ENCODE results near the gene DYNC2I2.
"Not testable (repeated sequence)": the region's sequence is repeated elsewhere in the genome, so short reads cannot be mapped to it uniquely, and the experiment has no call there.

DYNC2I2 gene

DNA sequence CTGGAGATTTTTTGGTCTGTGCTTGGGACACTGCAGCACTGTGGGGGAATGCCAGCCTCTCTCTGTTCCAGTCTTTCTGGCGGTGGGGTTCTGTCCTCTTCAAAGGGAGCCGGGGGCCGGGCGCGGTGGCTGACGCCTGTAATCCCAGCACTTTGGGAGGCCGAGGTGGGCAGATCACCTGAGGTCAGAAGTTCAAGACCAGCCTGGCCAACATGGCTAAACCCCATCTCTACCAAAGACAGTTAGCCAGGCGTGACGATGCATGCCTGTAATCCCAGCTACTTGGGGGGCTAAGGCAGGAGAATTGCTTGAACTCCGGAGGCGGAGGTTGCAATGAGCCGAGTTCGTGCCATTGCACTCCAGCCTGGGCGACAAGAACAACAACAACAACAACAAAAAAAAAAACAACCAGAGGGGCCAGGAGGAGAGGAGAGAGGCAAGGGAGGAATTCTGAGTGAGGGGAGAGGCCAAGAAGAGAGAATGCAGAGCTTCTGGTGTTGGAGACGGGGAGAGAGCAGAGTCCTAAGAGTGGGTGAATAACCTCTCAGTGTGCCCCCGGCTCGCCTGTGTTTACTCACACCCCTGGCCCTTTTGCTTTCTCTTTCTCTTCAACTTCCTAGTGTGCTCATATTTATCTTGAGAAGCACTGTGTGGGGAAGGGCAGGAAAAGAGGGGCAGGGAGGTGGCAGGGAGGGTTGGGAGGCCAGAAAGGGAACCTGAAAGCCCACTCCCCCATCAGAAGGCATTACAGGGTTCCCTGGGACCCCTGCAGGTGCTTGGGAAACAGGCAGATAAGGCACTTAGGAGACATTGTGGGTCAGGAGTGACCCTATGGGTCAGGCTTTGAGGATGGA lies 29.2 kb upstream of the DYNC2I2 start:
- peak in 1 of 4 experiments; percentile 25 for DNase-seq

DNA sequence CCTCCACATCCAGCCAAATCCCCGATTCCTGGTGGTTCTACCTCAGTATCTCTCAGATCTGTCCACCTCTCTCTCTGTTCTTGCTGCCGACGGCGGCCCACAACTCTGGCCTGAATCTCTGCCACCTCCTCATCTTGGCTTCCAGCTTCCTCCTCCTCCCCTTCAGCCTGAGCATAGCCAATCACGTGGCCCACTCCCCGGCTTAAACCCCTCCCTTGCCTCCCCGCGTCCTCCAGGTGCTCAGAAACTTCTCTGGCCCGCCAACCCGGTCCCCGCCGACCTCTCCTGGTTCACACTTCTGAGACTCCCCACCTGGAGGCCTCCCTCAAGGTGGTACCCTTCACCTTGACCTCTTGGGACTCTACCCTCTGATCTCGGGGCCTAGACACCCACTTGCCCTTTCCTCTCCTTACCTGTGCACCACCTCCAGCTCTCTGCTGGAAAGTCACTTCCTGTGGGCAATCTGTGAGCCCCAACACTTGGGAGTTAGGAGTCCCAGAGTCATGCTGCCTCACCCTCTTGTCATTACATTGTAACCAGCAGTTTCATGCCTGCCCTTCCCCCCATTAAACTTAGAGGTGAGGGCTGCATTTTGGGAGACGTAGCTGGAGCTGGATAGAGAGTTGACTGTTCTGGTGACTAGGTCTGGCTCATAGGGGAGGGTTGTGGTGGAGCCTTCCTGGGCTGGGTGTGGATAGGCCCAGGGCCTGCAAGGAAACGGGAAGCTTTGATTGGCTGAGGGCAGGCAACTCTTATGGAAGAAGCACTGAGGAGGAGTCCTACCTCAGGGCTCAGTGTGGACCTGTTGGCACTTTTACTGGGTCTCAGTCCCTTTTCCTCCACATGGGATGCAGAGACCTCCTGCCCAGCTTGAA lies 27.9 kb upstream of the DYNC2I2 start:
- peak; percentile 45 to 62 (median 48) for DNase-seq

DNA sequence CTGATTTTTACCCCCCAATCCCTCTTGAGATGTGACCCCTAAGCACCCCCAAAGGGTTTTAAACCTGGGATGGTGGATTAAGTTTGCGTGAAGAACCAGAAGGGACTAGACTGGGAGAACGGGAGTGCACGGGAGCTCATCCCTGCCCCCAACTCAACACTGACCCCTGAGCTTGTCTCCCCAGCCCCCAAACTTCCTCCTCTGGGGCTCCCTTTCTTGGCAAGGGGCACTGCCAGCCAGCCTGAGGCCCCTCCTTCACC lies 27.3 kb upstream of the DYNC2I2 start:
- no peak for DNase-seq

DNA sequence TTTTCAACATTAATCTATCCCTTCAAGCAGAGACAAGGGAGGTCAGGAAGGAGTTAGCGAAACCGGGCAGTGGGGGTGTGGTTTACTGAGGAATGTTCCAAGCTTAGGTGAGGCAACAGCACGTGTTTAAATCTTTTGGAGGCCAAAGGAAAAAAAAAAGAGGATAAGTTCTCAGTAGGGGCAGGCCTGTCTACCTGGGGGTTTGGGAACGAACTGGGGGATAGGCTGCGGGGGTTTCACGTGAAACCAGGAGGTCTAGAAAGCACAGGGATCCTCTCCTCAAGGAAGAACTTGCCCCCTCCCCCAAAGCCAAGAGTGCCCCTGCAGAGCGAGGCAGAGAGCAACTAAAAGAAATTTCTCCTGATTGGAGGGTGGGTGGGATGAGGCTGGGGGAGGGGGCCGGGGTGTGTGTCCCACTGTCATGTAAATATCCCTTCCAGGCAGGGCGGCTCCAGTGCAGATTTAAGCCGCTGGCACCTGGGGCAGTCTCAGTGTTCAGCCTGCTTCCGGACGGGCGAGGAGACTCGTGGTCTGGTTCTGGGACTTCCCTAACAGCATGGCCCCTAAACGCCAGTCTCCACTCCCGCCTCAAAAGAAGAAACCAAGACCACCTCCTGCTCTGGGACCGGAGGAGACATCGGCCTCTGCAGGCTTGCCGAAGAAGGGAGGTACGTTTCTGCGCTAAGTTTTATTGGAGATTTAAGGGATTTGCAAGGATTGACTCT lies 26.9 kb upstream of the DYNC2I2 start:
- DNase-seq: no peak

DNA sequence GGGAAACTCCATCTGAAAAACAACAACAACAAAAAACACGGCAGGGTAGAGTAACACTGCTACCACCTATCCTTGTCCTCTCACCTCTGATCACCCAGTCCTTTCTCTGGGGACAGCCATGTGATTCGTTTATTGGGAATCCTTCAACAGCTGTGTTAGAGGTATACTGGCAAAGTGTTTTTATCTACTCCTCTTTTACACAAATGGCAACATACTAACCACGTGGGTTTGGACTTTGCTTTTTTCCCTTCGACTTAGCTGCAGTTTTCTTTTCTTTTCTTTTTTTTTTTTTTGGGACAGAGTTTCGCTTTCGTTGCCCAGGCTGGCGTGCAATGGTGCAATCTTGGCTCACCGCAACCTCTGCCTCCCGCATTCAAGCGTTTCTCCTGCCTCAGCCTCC lies 21.1 kb upstream of the DYNC2I2 start:
- no peak for DNase-seq

DNA sequence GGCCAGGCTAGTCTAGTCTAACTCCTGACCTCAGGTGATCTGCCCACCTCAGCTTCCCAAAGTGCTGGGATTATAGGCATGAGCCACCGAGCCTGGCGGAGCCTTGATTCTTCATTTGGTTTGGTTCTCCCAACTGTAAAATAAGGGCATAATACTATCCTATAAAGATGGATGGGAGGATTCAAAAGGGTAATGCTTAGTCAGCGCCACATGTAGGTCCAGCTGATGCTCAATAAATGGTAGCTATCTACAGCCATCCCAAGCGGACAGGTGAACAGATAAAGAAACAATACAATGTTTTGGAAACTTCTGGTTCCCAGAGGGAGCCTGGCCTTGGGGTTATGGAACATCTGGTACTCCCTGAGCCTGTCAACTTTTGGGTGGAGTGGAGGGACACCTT lies 18.7 kb upstream of the DYNC2I2 start:
- no peak for DNase-seq

DNA sequence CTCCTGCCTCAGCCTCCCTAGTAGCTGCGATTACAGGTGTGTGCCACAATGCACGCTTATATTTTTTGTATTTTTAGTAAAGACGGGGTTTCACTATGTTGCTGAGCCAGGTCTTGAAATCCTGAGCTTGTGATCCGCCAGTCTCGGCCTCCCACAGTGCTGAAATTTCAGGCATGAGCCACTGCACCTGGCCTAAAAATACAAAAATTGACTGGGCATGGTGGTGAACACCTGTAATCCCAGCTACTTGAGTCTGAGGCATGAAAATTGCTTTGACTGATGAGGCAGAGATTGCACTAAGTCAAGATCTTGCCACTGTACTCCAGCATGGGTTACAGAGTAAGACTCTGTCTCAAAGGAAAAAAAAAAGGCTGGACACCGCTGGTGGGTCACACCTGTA lies 13.1 kb upstream of the DYNC2I2 start:
- no peak for DNase-seq

DNA sequence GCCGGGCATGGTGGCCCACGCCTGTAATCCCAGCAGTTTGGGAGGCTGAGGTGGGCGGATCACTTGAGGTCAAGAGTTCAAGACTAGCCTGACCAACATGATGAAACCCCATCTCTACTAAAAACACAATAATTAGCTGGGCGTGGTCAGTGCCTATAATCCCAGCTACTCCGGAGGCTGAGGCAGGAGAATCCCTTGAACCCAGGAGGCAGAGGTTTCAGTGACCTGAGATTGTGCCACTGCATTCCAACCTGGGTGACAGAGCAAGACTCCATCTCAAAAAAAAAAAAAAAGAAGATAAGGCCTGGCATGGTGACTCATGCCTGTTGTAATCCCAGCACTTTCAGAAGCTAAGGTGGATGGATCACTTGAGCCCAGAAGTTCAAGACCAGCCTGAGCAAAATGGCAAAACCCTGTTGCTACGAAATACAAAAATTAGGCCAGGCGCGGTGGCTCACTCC lies 9.9 kb upstream of the DYNC2I2 start:
- not testable (repeated sequence) for DNase-seq

DNA sequence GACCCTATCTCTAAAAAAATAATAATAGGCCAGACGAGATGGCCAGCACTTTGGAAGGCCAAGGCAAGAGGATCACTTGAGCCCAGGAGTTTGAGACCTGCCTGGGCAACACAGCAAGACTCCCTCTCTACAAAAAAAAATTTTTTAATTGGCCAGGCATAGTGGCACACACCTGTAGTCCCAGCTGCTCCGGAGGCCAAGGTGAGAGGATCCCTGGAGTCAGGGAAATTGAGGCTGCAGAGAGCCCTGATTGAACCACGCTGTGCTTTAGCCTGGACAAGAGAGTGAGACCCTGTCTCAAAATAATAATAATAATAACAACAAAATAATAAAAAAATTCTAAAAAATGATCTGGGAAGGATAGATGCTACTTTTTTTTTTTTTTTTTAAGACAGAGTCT lies 1.1 kb upstream of the DYNC2I2 start:
- DNase-seq: no peak

DNA sequence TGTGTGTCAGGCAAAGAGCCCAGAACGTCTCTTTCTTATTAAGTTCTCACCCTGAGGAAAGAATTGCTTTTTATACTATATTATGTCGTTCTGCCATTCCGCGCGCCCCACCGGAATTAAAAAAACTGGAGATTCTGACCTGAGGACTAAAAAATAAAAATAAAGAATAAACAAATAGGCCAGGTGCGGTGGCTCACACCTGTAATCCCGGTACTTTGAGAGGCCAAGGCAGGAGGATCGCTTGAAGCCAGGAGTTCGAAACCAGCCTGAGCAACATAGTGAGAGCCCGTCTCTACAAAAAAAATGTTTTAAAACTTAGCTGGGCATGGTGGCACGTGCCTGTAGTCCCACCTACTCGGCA lies 677 bp upstream of the DYNC2I2 start:
- no peak for DNase-seq

DNA sequence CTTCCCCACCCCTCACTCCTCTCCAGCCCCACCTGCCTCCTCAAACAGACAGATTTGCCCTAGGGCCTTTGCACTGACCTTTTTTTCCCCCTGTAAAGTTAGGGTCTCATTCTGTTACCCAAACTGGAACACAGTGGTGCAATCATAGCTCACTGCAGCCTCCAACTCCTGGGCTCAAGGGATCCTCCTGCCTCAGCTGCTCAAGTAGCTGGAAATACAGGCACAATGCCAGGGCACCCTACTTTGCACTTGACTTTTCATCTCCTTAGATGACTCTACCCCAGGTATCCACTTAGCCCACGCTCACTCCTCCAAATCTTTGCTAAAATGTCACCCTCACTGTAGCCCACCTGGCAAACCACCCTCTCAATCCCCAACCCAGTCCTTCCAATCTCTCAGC lies 2.2 kb downstream of the DYNC2I2 start:
- DNase-seq: no peak

DNA sequence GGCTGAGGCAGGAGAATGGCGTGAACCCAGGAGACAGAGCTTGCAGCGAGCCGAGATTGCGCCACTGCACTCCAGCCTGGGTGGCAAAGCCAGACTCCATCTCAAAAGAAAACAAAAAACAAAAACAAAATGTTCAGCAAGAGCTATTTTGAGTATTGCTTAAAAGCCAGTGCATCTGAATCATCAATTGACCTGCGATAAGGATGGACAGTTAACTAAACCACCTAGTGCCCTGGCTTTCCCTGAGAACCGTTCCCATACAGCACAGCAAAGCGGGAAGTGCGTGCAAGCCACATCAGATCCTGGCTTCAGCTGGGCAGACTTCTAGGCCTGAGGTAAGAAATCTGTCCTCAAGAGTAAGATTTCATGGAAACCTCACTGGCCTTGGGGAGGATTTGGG lies 2.7 kb downstream of the DYNC2I2 start:
- DNase-seq: no peak

DNA sequence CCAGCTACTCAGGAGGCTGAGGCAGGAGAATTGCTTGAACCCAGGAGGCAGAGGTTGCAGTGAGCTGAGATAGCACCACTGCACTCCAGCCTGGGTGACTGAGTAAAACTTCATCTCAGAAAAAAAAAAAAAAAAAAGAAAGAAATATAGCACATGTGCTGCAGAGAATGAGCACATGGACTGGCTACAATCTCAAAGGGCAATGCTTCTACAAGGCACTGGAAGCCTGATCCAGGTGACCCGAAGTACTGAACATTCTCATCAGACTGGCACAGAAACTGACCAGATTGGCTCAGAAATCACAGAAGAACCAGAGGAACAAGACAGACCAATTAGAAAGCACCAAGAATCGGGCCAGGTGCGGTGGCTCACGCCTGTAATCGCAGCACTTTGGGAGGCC lies 4.8 kb downstream of the DYNC2I2 start:
- no peak for DNase-seq

DNA sequence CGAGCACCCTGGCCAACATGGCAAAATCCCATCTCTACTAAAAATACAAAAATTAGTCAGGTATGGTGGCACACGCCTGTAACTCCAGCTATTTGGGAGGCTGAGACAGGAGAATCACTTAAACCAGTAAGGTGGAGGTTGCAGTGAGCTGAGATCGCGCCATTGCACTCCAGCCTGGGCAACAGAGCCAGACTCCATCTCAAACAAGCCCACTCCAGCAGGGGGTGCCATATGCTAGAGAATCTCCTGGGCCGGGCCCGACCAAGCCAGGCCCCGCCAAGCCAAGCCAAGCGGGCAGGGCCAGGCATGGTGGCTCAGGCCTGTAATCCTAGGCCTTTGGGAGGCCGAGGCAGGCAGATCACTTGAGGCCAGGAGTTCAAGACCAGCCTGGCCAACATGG lies 8.4 kb downstream of the DYNC2I2 start:
- DNase-seq: peak; percentile 29 to 59 (median 44)

DNA sequence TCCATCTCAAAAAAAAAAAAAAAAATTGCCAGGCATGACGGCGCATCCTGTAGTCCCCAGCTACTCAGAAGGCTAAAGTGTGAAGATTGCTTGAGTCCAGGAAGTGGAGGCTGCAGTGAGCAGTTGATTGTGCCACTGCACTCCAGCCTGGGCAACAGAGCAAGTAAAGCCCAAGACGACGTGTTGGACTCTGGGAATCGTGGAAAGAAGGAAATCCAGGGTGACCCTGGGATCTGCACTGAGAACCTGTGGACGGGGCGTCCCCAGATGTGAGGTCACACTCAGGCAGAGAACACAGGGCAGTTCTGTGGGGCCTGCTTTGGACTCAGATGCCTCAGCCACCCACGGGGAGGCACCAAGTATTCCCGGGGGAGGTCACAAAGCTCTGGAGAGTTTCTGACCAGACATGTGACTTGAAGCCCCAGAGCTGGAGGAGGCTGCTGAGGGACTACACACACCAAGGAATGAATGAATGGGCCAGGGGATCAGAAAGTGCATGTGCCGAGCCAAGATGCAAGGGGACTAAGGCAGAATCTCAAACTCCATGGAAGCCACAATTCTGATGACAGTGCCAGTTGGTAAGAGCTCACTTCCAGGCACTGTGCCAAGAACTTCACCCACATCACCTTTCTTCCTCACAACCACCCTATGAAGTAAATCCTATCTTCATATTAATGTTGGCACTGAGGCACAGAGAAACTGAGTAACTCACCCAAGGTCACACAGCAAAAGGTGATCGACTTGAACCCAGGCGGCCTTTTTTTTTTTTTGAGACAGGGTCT lies 12.9 kb downstream of the DYNC2I2 start:
- DNase-seq: no peak

DNA sequence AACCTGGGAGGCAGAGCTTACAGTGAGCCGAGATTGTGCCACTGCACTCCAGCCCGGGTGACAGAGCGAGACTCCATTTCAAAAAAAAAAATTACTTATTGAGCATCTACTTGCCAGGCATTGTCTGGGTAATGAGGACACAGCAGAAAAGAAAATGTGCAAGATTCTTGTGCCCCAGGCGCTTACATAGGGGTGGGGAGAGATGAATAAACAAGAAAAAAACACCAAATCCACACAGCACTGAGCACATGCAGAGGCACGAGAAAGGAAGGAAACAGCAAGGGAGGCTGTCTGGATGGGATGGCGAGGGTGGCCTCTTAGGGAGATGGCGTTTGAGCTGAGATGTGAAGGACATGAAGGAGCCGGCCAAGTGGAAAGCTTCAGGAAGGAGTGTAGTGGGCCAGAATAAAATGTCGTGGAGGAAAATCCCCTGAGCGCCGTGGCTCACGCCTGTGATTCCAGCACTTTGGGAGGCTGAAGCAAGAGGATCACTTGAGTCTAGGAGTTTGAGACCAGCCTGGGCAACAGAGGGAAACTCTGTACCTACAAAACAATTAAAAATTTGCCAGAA lies 13.9 kb downstream of the DYNC2I2 start:
- no peak for DNase-seq

DNA sequence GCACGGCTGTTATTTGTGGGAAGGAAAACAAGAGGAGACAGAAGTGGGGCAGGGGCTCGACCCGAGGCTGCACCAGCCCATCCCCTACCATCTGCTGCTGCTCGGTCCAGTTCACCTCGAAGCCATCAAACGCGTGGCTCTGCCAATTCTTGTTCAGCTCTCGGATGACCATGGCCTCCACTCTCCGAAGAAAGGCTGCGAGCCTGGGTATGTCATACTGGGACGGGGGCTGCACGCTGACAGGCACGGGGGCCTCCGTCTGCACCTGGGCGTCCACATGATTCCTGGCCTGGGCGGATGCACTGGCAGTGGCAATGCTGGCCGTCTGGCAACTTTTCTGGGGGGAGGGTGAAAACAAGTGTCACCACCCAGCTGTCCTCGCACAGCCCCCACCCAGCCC lies 16.0 kb downstream of the DYNC2I2 start:
- no peak for DNase-seq

DNA sequence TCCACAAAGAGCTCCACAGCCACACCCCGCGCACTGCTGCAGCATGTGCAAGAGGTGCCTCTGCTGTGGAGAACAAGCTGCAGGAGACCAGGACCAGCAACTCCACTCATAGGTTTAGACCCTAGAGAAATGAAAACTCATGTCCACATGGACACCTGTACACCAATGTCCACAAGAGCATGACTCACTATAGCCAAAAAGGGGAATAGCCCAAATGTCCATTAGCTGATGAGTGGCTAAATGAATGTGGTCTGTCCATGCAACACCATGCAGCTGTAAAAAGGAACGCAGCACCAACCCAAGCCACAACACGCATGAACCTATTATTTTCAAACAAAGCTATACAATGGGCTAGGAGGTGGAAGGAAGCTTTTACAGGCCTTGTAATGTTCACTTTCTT lies 18.1 kb downstream of the DYNC2I2 start:
- no peak for DNase-seq

DNA sequence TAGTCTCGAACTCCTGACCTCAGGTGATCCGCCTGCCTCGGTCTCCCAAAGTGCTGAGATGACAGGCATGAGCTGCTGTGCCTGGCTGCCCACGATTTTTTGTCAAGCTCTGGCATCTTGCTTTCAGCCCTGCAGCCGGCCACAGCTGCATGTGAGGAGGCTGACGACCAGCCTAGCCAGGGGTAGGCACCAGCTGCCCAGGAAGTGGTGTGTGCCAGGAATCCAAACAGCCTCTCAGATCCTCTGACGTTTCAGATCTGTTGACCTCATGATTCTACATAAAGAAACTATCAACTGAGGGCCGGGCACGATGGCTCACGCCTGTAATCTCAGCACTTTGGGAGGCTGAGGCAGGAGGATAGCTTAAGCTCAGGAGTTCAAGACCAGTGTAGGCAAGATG lies 19.0 kb downstream of the DYNC2I2 start:
- no peak for DNase-seq

DNA sequence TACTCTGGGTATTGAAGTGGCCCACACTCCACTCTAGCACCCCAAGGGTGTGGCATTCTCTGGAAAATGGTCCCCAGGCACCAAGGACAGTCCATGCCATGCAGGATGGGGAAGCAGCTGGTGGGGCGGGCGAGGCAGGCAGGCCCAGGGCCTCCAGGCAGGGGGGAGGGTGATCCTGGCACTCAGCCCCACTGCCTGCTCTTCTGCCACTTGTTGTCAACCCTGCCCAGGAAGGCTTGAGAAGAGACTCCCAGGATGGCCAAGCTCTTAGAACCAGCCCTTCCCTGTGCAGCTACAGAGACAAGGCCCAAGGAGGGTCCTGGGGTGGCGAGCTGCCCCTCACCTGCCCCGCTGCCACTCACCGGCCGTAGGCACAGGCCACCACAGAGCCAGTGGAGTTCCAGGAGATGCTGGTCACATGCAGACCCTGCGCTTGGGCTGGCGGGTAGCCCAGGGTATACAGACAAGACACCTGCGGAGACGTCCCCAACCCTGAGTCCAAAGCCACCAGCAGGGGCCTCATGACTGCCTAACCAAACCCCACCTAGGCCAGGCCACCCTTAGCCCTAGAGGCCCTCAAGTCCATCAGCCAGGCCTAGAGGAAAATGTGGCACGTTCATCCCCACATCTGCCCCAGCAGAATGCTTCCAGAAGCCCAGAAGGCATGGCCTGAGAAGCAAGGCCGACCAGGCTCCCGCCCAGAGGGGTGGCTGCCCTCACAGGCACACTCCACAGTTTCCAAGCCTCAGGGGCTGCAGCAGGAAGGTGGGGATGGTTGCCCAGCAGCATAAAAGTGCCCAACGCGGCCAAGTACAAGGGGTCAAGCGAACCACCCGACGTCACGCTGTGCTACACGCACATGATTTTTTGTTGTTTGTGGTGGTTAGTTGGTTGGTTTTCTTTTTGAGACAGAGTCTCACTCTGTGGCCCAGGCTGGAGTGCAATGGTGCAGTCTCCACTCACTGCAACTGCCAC lies 19.8 kb downstream of the DYNC2I2 start:
- no peak for DNase-seq

DNA sequence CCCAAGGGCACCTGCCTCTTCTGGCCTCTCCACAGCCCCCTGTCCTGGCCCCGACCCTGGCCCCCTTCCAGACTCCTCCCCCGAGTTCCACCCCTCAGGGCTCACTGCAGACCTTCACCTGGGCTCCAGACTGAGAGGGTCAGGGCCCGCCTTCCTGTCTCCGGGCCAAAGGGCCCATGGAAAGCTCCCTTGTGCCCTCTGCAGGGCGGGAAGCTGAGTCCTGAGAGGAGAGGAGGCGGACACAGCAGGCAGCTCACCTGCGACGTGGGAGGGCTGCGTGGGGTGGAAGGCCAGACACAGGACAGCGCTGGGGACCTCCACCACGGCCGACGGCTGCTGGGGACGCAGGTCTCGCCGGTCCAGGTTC lies 20.6 kb downstream of the DYNC2I2 start:
- DNase-seq: no peak
